Gastrocnemius medialis (tissue), 4 donors: ENCODE results near the gene CLEC1A. TPM values are rescaled to one million over a fixed set of nuclear protein-coding genes. Genes with fewer than 3 reads are reported as not detected.

ENCODE experiments used
- ATAC-seq, 2 donors: fragments of 150-250 bp; one replicate each; pipeline ENCODE4 v1.9.1; 2016
- DNase-seq, 2 donors: peaks; one replicate each; pipeline ENCODE4 v3.0.0-alpha.2; 2019
- H3K27ac ChIP-seq, 4 donors: fragments of 200-600 bp; sonication (generic); 1 replicate in 1 of 4; 2 replicates in 3 of 4; pipeline ENCODE4 v1.5.1; 2016 to 2018; ENCODE audit warnings: mild to moderate bottlenecking in 2 of 4, moderate library complexity in 1 of 4
- H3K27me3 ChIP-seq, 3 donors: fragments of 200-600 bp; sonication (generic) in 2 of 3; 1 replicate in 1 of 3; 2 replicates in 2 of 3; pipeline versions ENCODE4 v1.5.1 to v1.6.0; 2016 to 2019; ENCODE audit warnings: mild to moderate bottlenecking in 1 of 3, moderate library complexity in 1 of 3
- H3K36me3 ChIP-seq, 2 donors: fragments of 200-600 bp; sonication (generic) in 1 of 2; one replicate each; pipeline ENCODE4 v1.5.1; 2017 to 2018
- H3K4me1 ChIP-seq, 2 donors: fragments of 200-600 bp; sonication (generic) in 1 of 2; one replicate each; pipeline ENCODE4 v1.5.1; 2016 to 2017; ENCODE audit warnings: mild to moderate bottlenecking in 2 of 2
- H3K4me3 ChIP-seq, 4 donors: fragments of 200-600 bp; sonication (generic) in 3 of 4; 1 replicate in 1 of 4; 2 replicates in 3 of 4; pipeline ENCODE4 v1.5.1; 2016 to 2019; ENCODE audit warnings: mild to moderate bottlenecking in 2 of 4
- H3K9me3 ChIP-seq, 3 donors: fragments of 200-600 bp; sonication (generic) in 2 of 3; 1 replicate in 1 of 3; 2 replicates in 2 of 3; pipeline ENCODE4 v1.5.1; 2016 to 2019
- POLR2A ChIP-seq, 2 donors: fragments of 450-650 bp; IDR thresholded peaks; one replicate each; pipeline ENCODE4 v1.6.1; 2017; ENCODE audit warnings: antibody characterized with exemption in 2 of 2, mild to moderate bottlenecking in 2 of 2, moderate library complexity in 2 of 2
- in situ Hi-C, 4 donors: fragments of 200-750 bp; cut with MboI; loops; one replicate each; pipeline versions ENCODE4 v1.15.0 to v1.8.0; 2017; ENCODE audit warnings: low sequenced_read_pairs in 4 of 4
- intact Hi-C: fragments of 100-400 bp; cut with DNase I; formaldehyde crosslinking; loops from one replicate; pipeline ENCODE4 v1.15.1; 2023; ENCODE audit warnings: low total_unique reads
- total RNA-seq, 4 donors: library from RNA; depleted of rRNA; stranded (reverse); fragments of >200 nt; gene quantifications; one replicate each; pipeline versions ENCODE4 v1.1.0 to v1.2.3, GENCODE V29; 2016
- TF ChIP-seq, protein P1 (sequence below), 5 experiments: fragments of 450-650 bp in 3 of 5; fragments of 200-600 bp in 2 of 5; sonication (generic) in 2 of 5; IDR thresholded peaks in 4 of 5; conservative IDR thresholded peaks in 1 of 5; 1 replicate in 4 of 5; 2 replicates in 1 of 5; pipeline ENCODE4 v1.5.1; 2016 to 2019; ENCODE audit warnings: antibody characterized with exemption in 5 of 5, mild to moderate bottlenecking in 3 of 5, moderate library complexity in 3 of 5

Gene CLEC1A
- total RNA-seq, 4 donors from 2014 or later: 1.00 to 3.6 (median 1.6) TPM

DNA sequence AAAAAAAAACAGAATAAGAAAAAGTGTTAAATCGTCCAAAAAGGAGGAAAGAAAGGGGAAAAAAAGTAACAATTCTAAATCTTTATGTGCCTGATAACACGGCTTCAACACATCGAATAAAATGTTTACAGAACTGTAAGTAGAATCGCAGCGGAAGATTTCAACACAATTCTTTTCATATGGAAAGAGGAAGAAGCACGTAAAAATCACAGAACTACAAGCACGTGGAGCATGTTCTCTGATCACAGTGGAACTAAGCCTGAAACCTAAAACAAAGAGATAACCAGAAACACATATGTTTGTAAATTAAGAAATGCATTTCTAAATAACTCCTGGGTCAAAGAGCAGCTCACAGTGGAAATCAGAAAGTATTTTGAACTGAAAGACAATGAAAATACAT, 22.5 kb upstream of the CLEC1A start:
- no peaks in the 10 kb centered on the region for H3K4me1 ChIP-seq
- TF ChIP-seq, protein P1, sequence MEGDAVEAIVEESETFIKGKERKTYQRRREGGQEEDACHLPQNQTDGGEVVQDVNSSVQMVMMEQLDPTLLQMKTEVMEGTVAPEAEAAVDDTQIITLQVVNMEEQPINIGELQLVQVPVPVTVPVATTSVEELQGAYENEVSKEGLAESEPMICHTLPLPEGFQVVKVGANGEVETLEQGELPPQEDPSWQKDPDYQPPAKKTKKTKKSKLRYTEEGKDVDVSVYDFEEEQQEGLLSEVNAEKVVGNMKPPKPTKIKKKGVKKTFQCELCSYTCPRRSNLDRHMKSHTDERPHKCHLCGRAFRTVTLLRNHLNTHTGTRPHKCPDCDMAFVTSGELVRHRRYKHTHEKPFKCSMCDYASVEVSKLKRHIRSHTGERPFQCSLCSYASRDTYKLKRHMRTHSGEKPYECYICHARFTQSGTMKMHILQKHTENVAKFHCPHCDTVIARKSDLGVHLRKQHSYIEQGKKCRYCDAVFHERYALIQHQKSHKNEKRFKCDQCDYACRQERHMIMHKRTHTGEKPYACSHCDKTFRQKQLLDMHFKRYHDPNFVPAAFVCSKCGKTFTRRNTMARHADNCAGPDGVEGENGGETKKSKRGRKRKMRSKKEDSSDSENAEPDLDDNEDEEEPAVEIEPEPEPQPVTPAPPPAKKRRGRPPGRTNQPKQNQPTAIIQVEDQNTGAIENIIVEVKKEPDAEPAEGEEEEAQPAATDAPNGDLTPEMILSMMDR (IDR thresholded peaks at IDR 0.05 in 4 of 5, conservative IDR thresholded peaks at IDR 0.05 in 1 of 5): no peak
- no peak for TF ChIP-seq POLR2A (IDR thresholded peaks at IDR 0.05)
- in situ Hi-C loops (no loop called here), intact Hi-C loops (no loop called here)
- no peak overlapping the region for H3K27ac ChIP-seq
- ATAC-seq (no peak), DNase-seq (no peak)
- no peaks in the 10 kb centered on the region for H3K36me3 ChIP-seq
- no peaks in the 10 kb centered on the region for H3K27me3 ChIP-seq
- no peak overlapping the region for H3K4me3 ChIP-seq
- H3K9me3 ChIP-seq: no peaks in the 10 kb centered on the region

DNA sequence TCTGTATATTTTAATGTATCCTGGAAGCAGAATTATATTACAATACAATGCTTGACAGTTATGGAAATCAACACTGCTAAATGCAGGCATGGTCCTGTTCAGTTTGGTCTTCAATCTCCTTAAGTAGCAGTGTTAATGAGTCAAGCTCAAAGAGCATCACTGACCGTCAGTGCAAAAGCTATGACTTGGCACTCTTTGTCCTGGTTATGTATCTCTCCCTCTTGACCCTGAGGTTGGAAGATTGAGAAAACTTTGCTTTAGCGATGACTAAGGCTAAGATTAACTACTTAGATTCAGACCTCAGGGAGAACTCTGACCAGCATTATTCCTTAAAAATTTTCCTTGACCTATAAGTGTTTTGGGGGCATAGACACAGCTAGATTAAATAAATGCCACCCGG, 20.3 kb upstream of the CLEC1A start:
- Histone ChIP-seq H3K4me1 (no peaks in the 10 kb centered on the region), H3K27ac (no peak overlapping the region), H3K9me3 (no peaks in the 10 kb centered on the region), H3K4me3 (no peak overlapping the region), H3K36me3 (no peaks in the 10 kb centered on the region), H3K27me3 (no peaks in the 10 kb centered on the region)
- in situ Hi-C loops (no loop called here), intact Hi-C loops (no loop called here)
- DNase-seq (no peak), ATAC-seq (no peak)
- TF ChIP-seq, protein P1 (IDR thresholded peaks at IDR 0.05 in 4 of 5, conservative IDR thresholded peaks at IDR 0.05 in 1 of 5): no peak
- TF ChIP-seq POLR2A (IDR thresholded peaks at IDR 0.05): no peak

DNA sequence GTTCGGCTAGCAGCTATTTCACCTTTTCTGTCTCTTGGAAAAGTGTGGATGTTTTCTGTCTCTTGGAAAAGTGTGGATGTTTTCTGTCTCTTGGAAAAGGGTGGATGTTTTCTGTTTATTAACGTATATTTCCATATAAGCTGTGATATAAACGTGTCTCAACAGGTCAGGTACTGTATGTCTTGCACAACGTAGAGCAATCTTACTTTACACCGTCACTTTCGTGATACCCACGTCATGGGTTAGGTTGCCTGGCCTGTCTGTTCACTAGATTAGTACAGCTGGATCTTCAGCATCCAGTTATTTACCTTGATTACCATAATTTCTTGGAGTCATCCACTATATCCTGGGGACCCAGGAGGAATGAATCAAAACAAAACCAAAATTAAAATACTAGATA, 17.1 kb upstream of the CLEC1A start:
- ATAC-seq (no peak), DNase-seq (no peak)
- intact Hi-C loops: no loop called here
- Histone ChIP-seq H3K4me1 (no peaks in the 10 kb centered on the region), H3K9me3 (no peaks in the 10 kb centered on the region), H3K27ac (no peak overlapping the region), H3K4me3 (no peak overlapping the region), H3K36me3 (no peaks in the 10 kb centered on the region), H3K27me3 (no peaks in the 10 kb centered on the region)
- in situ Hi-C loops: no loop called here
- TF ChIP-seq, protein P1 (IDR thresholded peaks at IDR 0.05 in 4 of 5, conservative IDR thresholded peaks at IDR 0.05 in 1 of 5): no peak
- no peak for TF ChIP-seq POLR2A (IDR thresholded peaks at IDR 0.05)

DNA sequence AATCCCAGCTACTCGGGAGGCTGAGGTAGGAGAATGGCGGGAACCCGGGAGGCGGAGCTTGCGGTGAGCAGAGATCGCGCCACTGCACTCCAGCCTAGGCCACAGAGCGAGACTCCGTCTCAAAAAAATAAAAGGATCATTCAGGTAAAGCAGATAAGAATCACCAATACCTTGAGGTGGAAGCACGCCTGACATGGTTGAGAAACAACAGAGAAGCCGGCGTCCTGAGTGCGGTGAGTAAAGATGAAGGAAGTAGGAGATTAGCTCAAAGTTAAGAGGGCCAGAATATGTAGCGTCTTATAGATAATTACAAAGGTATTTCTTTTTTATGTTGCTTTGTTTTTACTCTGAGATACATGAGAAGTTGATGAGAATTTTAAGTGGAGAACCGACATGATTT, 16.5 kb upstream of the CLEC1A start:
- Histone ChIP-seq H3K4me1 (no peaks in the 10 kb centered on the region), H3K27me3 (no peaks in the 10 kb centered on the region), H3K4me3 (no peak overlapping the region), H3K36me3 (no peaks in the 10 kb centered on the region), H3K9me3 (no peaks in the 10 kb centered on the region), H3K27ac (no peak overlapping the region)
- ATAC-seq: no peak
- DNase-seq: no peak
- no peak for TF ChIP-seq POLR2A (IDR thresholded peaks at IDR 0.05)
- TF ChIP-seq, protein P1 (IDR thresholded peaks at IDR 0.05 in 4 of 5, conservative IDR thresholded peaks at IDR 0.05 in 1 of 5): no peak
- intact Hi-C loops: no loop called here
- in situ Hi-C loops: no loop called here

DNA sequence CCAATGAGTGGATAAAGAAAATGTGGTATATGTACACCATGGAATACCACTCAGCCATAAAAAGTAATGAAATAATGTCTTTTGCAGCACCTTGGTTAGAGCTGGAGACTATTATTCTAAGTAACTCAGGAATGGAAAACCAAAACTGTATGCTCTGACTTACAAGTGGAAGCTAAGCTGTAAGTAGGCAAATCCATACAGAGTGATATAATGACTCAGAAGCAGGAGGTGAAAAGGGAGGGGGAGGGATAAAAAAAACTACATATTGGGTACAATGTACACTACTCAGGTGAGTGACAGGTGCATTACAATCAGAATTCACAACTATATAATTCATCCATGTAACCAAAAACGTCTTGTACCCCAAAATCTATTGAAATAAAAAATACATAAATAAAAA, 15.1 kb upstream of the CLEC1A start:
- DNase-seq (no peak), ATAC-seq (no peak)
- intact Hi-C loops (no loop called here), in situ Hi-C loops (no loop called here)
- Histone ChIP-seq H3K4me3 (no peak overlapping the region), H3K27ac (no peak overlapping the region), H3K4me1 (no peaks in the 10 kb centered on the region), H3K27me3 (no peaks in the 10 kb centered on the region), H3K9me3 (no peaks in the 10 kb centered on the region), H3K36me3 (no peaks in the 10 kb centered on the region)
- no peak for TF ChIP-seq POLR2A (IDR thresholded peaks at IDR 0.05)
- TF ChIP-seq, protein P1 (IDR thresholded peaks at IDR 0.05 in 4 of 5, conservative IDR thresholded peaks at IDR 0.05 in 1 of 5): no peak
